SK-N-DZ (cell line): Measurements from ENCODE around the gene LRP1B.
"Not testable (repeated sequence)": the region's sequence is repeated elsewhere in the genome, so short reads cannot be mapped to it uniquely, and the experiment has no call there.

Experiments
- DNase-seq: peaks from one replicate; pipeline ENCODE4 v3.0.0-alpha.2; 2015; ENCODE audit warnings: low spot score

The LRP1B gene

GRCh38 chr2:142104134-142104758 lies 26.6 kb downstream of the LRP1B start:
- DNase-seq: no peak

- DNase-seq: no peak
Observed at GRCh38 chr2:142100970-142101369, 29.8 kb downstream of the LRP1B start.

GRCh38 chr2:142100139-142100873 lies 30.5 kb downstream of the LRP1B start:
- DNase-seq: no peak

- DNase-seq: no peak
Observed at GRCh38 chr2:142097711-142098110, 33.1 kb downstream of the LRP1B start.

GRCh38 chr2:142095647-142096046 lies 35.2 kb downstream of the LRP1B start:
- DNase-seq: no peak

GRCh38 chr2:142094233-142094632 lies 36.6 kb downstream of the LRP1B start:
- DNase-seq: no peak

- no peak for DNase-seq
Observed at GRCh38 chr2:142088058-142088568, 42.7 kb downstream of the LRP1B start.

GRCh38 chr2:142087585-142087984 lies 43.2 kb downstream of the LRP1B start:
- not testable (repeated sequence) for DNase-seq

- DNase-seq: no peak
Observed at GRCh38 chr2:142082368-142082767, 48.4 kb downstream of the LRP1B start.

- no peak for DNase-seq
Observed at GRCh38 chr2:142076317-142076716, 54.5 kb downstream of the LRP1B start.

GRCh38 chr2:142075826-142076225 lies 55.0 kb downstream of the LRP1B start:
- DNase-seq: no peak

GRCh38 chr2:142069251-142069888 lies 61.4 kb downstream of the LRP1B start:
- DNase-seq: no peak

- DNase-seq: no peak
Observed at GRCh38 chr2:142065700-142066099, 65.1 kb downstream of the LRP1B start.

GRCh38 chr2:142065156-142065555 lies 65.7 kb downstream of the LRP1B start:
- no peak for DNase-seq

- DNase-seq: no peak
Observed at GRCh38 chr2:142061733-142062132, 69.1 kb downstream of the LRP1B start.

GRCh38 chr2:142058149-142058548 lies 72.7 kb downstream of the LRP1B start:
- DNase-seq: no peak

- no peak for DNase-seq
Observed at GRCh38 chr2:142056784-142057183, 74.0 kb downstream of the LRP1B start.

- DNase-seq: no peak
Observed at GRCh38 chr2:142052220-142052863, 78.5 kb downstream of the LRP1B start.

GRCh38 chr2:142048581-142048980 lies 82.2 kb downstream of the LRP1B start:
- DNase-seq: no peak

- no peak for DNase-seq
Observed at GRCh38 chr2:142045641-142046040, 85.2 kb downstream of the LRP1B start.

- DNase-seq: no peak
Observed at GRCh38 chr2:142044197-142044596, 86.6 kb downstream of the LRP1B start.

- DNase-seq: no peak
Observed at GRCh38 chr2:142042536-142043199, 88.1 kb downstream of the LRP1B start.
